Stimulated activated CD4-positive, alpha-beta T cell treated with anti-CD3 and anti-CD28 coated beads, Interleukin-4, amount 100 ng/mL, for 24 hours (primary cell): ENCODE data around the gene ANO1.
"Not testable (repeated sequence)": the region's sequence is repeated elsewhere in the genome, so short reads cannot be mapped to it uniquely, and the experiment has no call there.

Experiments used
- DNase-seq: peaks from one replicate; pipeline ENCODE4 v3.0.0-alpha.2; 2020

The ANO1 gene

DNA sequence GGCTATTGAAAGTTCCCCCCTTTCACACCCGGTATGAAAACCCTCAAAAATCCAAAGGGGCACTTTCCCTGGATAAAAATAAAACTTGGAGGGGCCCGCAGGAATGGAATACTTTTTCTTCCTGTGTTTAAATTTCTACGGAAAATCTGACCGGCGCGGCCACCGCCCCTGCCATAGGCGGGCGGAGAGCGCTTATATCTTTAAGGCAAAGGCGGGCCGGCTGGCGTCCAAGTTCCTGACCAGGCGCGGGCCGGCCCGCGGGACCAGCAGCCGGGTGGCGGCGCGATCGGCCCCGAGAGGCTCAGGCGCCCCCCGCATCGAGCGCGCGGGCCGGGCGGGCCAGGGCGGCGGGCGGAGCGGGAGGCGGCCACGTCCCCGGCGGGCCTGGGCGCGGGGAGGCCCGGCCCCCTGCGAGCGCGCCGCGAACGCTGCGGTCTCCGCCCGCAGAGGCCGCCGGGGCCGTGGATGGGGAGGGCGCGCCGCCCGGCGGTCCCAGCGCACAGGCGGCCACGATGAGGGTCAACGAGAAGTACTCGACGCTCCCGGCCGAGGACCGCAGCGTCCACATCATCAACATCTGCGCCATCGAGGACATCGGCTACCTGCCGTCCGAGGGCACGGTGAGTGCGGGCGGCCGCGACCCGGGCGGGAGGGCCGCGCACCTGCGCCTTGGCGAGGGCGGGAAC lies at the start of gene ANO1:
Gene ANO1, plus strand, starts transcription at position 223 of the 686 bp plus-strand sequence. Its CDS starts 290 bp downstream, at position 513.
- no peak for DNase-seq

GRCh38 chr11:70029115-70029860 lies 48.8 kb upstream of the ANO1 start:
- DNase-seq: no peak

DNA sequence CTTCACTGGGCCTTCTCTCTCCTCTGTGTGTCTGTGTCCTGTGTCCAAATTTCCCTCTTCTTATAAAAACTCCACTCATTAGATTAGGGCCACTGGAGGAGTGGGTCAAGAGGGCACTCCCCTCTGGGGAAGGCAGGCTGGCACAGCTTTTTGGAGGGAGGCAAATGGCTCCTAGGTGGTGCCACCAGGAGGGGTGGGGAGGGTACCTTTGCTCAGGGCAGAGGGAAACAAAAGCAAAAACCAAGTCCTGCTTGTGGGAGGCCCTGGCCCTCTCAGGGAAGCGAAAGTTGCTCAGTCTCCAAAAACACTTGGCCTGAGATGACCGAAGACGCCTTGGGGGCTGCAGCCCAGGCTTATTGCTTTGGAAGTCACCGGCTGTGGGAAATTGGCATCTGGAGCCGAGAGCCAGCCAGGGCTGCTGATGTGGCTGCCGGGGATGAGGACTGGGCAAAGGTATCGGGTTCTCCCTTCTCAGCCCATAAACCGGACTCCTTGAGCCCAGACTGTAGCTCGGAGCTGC lies 48.2 kb upstream of the ANO1 start:
- no peak for DNase-seq

DNA sequence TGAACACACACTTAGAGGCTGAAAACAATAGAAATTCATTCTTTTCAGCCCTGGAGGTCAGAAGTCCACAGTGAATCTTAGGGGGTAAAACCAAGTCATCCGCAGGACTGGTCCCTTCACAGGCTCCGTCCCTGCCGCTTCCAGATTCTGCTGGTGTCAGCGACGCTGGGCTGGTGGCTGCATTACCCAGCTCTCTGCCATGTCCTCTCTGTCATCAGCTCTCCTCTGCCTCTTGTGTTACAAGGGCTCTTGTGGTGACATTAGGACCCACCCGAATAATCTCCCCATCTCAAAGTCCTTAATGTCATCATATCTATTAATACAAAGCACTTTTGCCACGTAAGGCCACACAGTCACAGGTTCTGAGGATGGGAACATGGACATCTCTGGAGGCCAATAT lies 47.7 kb upstream of the ANO1 start:
- no peak for DNase-seq

GRCh38 chr11:70031631-70032469 lies 46.3 kb upstream of the ANO1 start:
- no peak for DNase-seq

- no peak for DNase-seq
These were observed 45.7 kb upstream of the ANO1 start for GRCh38 chr11:70032470-70032795.

DNA sequence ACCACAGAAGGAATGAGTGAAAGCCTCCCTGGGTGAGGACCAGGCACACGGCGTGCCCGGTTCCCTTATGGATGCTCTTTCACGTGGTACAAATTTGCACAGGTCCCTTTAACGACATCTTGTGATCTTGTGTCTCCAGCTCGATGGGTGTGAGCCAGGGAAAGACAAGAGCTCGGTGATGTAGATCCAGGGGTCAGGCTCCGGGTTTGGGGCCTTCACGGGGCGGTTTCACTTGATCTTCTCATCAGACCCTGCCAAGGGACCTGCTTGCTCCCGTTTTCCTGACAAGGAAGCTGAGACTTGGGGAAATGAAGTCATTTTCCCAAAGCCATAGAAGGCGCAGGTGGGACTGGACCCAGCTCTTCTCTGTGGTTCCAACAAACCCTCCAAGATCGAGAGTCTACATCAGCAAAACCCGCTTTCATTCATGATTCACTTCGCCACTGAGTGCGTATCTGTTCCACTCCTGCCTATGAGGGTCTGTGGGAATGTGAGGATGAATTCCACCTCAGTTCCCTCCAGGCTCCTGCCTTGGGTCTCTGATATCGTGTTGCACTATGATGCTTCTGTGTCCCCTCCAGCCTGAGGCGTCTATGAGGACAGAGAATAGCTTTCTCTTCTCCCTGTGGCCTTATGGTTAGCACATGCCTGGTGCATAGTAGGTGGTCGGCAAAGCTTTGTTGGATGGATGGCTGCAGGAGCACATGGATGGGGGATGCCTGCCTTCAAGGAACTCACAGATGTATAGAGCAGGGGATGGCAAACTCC lies 45.0 kb upstream of the ANO1 start:
- DNase-seq: no peak

GRCh38 chr11:70033711-70034070 lies 44.4 kb upstream of the ANO1 start:
- DNase-seq: no peak

- no peak for DNase-seq
These were observed 43.3 kb upstream of the ANO1 start for GRCh38 chr11:70034740-70035365.

GRCh38 chr11:70035665-70036064 lies 42.5 kb upstream of the ANO1 start:
- DNase-seq: not testable (repeated sequence)

- DNase-seq: no peak
These were observed 40.9 kb upstream of the ANO1 start for GRCh38 chr11:70036971-70037882.

- DNase-seq: no peak
These were observed 39.9 kb upstream of the ANO1 start for GRCh38 chr11:70038034-70038834.

- DNase-seq: no peak
These were observed 37.7 kb upstream of the ANO1 start for GRCh38 chr11:70040452-70040851.

GRCh38 chr11:70040869-70041501 lies 37.1 kb upstream of the ANO1 start:
- DNase-seq: no peak

GRCh38 chr11:70043482-70043881 lies 34.6 kb upstream of the ANO1 start:
- DNase-seq: no peak

DNA sequence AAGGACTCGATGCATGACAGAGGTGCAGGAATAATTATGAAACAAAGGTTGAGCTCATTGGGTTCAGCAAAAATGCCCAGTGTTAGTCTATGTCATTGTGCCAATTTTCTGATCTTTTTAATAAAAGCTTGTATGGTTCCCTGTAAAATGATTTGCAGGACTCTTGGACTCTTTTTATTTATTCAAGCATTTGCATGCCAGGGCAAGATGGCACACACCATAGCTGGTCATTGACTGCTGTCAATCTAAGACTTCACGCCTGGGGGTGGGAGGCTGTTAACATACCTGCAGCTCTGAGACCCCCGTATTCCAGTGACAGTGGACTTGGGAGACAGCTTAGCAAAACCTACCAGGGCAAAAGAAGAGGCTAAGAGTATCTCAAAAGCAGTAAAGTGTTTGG lies 32.0 kb upstream of the ANO1 start:
- DNase-seq: no peak

- DNase-seq: no peak
These were observed 29.7 kb upstream of the ANO1 start for GRCh38 chr11:70048279-70049024.

DNA sequence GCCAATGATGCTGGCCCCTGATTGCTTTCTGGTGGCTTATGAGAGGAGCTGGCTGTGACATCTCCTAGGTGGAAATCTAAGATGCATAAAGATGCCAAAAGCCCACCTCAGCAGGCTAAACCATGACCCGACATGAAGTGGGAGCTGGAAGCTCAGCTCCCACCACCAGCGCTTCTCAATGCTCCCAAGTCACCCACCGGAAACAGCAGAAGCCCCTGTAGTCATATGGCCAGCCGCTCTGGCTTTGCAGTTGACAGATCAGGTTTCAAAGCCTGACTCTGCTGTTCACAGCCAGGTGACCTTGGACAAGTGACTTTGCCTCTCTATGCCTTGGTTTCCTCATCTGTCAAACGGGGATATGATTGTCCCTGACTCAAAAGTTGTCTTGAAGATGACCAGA lies 29.1 kb upstream of the ANO1 start:
- DNase-seq: no peak

GRCh38 chr11:70050243-70050642 lies 27.9 kb upstream of the ANO1 start:
- no peak for DNase-seq
